HG03066 (cell line): ENCODE results near the gene ARFGEF3.
"Not testable (repeated sequence)": the region's sequence is repeated elsewhere in the genome, so short reads cannot be mapped to it uniquely, and the experiment has no call there.

Experiments used
- ATAC-seq: cut with Tn5 transposase; IDR thresholded peaks from one replicate; pipeline ENCODE4 v1.9.1; 2021; ENCODE audit warnings: low read depth; ENCODE audit not compliant: unreplicated experiment

The ARFGEF3 gene

GRCh38 chr6:138161338-138162110 is at the start of gene ARFGEF3:
Gene ARFGEF3, plus strand, starts transcription at chr6:138161939. Its CDS starts 148 bp downstream, at chr6:138162087.
- ATAC-seq = peak; percentile 82

DNA sequence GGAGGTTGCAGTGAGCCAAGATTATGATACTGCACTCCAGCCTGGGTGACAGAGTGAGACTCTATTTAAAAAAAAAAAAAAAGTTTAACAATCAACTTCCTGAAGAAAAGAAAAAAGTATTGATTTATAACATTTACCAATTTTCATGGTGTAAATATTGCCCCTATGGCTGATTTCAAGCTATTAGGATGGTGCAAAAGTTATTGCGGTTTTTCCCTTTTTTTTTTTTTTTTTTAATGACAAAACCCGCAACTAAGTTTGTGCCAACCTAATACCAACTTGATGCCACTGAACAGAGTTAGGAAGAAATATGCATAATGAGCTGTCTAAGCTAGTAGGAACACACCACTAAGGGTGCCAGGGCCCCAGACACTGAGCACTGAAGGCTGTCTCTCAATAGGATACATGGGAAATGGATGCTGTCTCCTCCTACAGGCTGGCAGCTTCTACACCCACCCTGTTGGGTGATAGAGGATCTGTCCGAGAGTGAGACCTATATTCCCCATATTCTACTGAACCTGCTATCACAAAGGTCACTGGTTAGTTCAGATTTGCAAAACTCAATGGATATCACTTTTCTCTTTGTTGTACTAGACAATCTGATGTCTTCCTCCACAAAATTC is 48.0 kb upstream of the ARFGEF3 start:
- ATAC-seq = no peak

GRCh38 chr6:138115201-138115600 is 46.5 kb upstream of the ARFGEF3 start:
- no peak for ATAC-seq

GRCh38 chr6:138115877-138116660 is 45.7 kb upstream of the ARFGEF3 start:
- ATAC-seq = peak; percentile 80

DNA sequence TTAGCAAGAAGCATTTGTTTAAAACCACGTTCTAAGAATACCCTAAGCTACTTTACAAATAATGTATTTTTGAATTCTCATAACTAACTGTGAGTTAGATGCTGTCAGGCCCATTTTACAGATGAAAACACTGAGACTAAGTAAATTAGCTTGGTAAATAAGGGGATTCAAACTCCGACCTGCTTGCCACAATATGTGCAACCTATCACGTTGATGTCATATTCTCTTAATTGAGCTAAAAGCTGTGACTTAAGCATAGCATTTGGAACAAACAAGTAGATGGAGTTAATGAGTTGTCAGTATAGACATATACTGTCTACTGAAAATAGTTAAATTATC is 45.1 kb upstream of the ARFGEF3 start:
- no peak for ATAC-seq

DNA sequence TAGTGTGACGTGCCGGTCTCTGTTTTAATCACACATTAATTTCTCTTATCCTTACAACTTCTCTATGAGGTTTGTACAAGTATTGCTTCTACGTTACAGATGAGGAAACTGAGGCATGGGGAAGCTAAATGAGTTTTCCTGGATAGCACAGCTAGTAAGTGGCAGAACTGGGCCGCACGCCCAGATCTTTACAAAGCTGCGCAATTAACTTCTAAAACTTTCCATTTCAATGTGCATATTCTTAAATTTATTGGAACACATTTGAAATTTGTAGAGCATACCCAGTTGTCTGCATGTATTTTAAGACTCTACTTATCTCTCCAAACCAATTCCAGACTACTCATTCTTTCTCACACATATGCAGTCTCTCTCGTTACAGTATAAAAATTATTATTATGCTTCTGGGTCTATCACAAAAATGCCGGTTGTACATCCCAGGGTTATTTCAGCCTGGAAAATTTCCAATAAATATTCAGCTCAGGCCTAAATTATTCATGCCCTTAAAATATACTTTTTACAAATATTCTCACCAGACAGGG is 44.3 kb upstream of the ARFGEF3 start:
- no peak for ATAC-seq

- ATAC-seq = not testable (repeated sequence)
Measured at GRCh38 chr6:138119229-138119628, 42.5 kb upstream of the ARFGEF3 start.

- no peak for ATAC-seq
Measured at GRCh38 chr6:138119976-138120375, 41.8 kb upstream of the ARFGEF3 start.

DNA sequence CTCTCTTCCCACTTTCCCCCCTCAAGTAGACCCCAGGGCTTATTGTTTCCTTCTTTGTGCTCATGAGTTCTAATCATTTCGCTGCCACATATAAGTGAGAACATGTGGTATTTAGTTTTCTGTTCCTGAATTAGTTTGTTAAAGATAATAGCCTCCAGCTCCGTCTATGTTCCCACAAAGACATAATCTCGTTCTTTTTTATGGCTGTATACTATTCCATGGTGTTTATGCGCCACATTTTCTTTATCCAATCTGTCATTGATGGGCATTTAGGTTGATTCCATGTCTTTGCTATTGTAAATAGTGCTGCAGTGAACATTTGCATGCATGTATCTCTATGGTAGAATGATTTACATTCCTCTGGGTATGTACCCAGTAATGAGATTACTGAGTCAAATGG is 37.6 kb upstream of the ARFGEF3 start:
- ATAC-seq = no peak

- no peak for ATAC-seq
Measured at GRCh38 chr6:138128096-138128495, 33.6 kb upstream of the ARFGEF3 start.

DNA sequence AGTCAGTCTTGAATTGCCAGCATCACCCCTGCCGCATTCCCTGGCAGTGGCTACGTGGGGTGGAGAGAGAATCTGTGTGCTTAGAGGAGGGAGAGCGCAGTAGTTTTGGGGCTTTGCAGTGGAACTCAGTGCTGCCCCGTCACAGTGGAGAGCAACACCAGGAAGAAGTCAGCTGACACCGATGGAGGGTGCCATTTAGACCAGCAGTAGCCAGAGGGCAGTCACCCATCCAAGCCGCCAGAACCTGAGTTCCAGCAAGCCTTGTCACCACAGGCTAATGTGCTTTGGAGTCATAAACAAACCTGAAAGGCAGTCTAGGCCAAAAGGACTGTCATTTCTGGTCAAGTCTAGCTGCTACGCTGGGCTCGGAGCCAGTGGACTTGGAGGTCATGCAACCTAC is 32.5 kb upstream of the ARFGEF3 start:
- no peak for ATAC-seq

DNA sequence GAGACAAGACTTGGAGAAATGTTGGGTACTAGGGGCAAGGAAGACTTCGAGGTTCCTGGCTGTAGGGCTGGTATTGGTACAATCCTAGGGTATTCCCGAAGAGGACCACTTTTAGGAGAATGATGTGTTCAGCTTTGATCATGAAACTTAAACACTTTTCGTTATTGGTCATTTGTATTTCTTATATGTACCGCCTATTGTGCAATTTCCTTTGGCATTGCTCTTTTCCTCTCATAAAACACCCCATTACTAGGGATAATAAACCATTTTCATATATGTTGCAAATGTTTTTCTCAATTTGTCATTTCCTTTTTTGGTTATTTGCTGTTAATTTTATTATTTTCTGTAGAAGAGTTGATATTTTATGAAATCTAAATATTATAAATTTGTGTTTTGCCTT is 18.9 kb upstream of the ARFGEF3 start:
- ATAC-seq = no peak

DNA sequence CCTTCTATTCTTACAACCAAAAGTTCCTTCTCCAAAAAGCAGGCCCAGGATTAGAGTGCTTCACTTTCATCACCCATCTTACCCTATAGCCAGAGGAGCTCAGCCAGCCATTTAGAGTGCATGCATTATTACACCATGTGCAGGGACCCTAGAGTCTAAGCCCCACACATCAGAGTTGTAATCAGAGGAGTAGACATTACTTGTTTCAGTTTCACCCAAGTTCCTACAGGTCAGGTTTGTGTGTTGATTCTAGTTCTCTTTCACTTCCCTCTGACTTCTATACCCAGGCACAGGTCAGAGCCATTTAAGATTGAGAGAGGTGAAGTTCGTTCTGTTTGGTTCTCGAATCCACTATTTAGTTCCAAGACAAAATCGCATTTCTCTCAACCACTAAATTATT is 16.3 kb upstream of the ARFGEF3 start:
- ATAC-seq = peak; percentile 88

GRCh38 chr6:138146544-138146943 is 15.2 kb upstream of the ARFGEF3 start:
- no peak for ATAC-seq

DNA sequence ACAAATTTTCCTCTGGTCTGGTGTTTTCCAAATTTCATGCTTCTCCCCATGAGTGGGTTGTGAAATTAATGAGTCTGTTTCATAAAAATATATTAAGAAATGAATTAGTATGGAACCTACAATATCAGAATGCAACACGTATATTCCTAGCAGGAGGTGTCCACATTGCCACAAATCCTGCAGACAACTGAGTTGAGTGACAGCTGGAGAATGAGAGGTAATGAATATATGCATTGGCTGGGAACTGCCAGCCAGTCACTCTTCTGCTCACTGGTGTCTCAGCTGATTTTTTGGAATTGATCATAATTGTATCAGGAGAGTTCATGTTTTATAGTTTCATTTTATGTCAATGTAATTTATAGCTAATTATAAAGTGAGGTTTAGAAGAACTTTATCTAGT is 6.3 kb upstream of the ARFGEF3 start:
- ATAC-seq = no peak

DNA sequence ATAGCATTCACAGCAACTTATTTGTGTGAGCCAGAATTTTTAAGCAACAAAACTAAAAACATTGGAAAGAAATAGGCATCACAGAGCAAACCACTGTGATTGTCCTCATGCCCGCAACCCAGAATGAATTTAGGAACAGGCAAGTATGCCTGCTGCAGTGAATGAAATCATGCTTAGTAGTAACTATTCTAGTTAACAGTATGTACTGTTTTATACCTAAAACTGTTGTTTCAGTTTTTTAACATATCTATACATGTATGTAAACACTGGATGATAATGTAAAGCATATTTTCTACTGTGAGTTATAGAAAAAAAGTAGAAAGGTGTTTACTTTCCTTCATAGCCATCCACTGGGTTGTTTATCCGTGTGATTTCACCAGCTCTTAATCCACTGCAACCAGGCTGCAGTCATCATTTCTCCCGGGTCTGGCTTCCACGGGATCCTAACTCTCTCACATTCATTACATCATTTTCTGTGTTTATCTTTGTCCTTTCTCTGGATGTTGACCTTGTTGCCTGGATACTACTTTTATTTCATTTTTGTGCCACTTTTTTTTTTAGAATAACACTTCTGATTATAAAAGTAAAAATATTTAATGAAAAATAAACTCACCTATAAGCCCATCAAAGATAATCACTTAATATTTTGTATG is 3.6 kb upstream of the ARFGEF3 start:
- ATAC-seq = no peak

GRCh38 chr6:138159246-138159645 is 2.5 kb upstream of the ARFGEF3 start:
- no peak for ATAC-seq

GRCh38 chr6:138160329-138161087 is 1.2 kb upstream of the ARFGEF3 start:
- ATAC-seq = no peak

DNA sequence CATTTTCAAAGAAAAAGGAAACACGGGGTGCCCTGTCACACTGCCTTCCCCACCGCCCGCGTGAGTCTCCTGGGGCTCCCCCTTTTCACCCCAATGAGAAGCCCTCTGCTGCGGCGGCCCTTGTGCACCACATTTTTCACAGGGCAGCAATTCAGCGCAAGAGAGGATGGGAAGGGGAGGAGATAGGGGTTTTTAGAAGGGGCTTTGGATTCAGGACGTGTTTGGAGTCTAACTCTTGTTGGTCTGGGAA is 726 bp upstream of the ARFGEF3 start:
- ATAC-seq = no peak
